ENCODE measurements around the gene DPH1.

DNA sequence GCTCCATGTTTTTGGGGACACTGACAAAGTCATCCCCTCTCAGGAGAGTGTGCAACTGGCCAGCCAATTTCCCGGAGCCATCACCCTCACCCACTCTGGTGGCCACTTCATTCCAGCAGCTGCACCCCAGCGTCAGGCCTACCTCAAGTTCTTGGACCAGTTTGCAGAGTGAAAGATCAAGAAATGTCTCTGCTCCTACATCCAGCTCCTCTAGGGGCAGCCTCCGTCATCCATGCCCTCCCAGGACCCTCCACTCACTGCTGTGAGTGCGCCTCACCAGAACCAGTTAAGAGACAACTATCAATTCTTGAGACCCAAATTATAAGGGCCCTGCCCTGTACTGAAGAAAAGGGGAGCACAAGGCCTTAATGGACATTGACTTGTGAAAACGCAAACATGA is 13.0 kb downstream of the DPH1 start:
- TF ChIP-seq BHLHE40 (IDR thresholded peaks at IDR 0.05; ENCODE audit: borderline replicate concordance) (no peak), TARDBP (IDR thresholded peaks at IDR 0.05) (no peak), CTBP1 (IDR thresholded peaks at IDR 0.05; ENCODE audit: borderline replicate concordance) (no peak), ZNF384 (IDR thresholded peaks at IDR 0.05) (no peak), SUZ12 (IDR thresholded peaks at IDR 0.05) (no peak), ELF4 (IDR thresholded peaks at IDR 0.05) (no peak), HDGF (IDR thresholded peaks at IDR 0.05; ENCODE audit: borderline replicate concordance) (no peak), FOXM1 (IDR thresholded peaks at IDR 0.05; ENCODE audit: borderline replicate concordance) (no peak), L3MBTL2 (conservative IDR thresholded peaks at IDR 0.05) (no peak)

Data from HEK293T (cell line).